ENCODE results near the gene RLF.

The RLF gene

GRCh38 chr1:40239626-40240025 is 78.4 kb downstream of the RLF start:
- DNase-seq, result no peak

GRCh38 chr1:40240390-40240789 is 79.2 kb downstream of the RLF start:
- no peak for DNase-seq

GRCh38 chr1:40241362-40241761 is 80.2 kb downstream of the RLF start:
- DNase-seq, result no peak

- DNase-seq, result no peak
Observed at GRCh38 chr1:40243351-40243750, 82.2 kb downstream of the RLF start.

GRCh38 chr1:40244138-40244744 is 83.1 kb downstream of the RLF start:
- no peak for DNase-seq

- DNase-seq, result no peak
Observed at GRCh38 chr1:40245686-40246085, 84.5 kb downstream of the RLF start.

- no peak for DNase-seq
Observed at GRCh38 chr1:40247655-40248054, 86.5 kb downstream of the RLF start, which contains the start of gene TMCO2. TMCO2 (plus strand) TSS chr1:40247937; CDS start chr1:40247994, 57 bp downstream.

- DNase-seq, result no peak
Observed at GRCh38 chr1:40248412-40248811, 87.2 kb downstream of the RLF start.

GRCh38 chr1:40251456-40251855 is 90.3 kb downstream of the RLF start:
- no peak for DNase-seq

- no peak for DNase-seq
Observed at GRCh38 chr1:40252601-40253000, 91.4 kb downstream of the RLF start.

- DNase-seq, result no peak
Observed at GRCh38 chr1:40255231-40255630, 94.0 kb downstream of the RLF start.

GRCh38 chr1:40256401-40257084 is 95.4 kb downstream of the RLF start:
- DNase-seq, result no peak

GRCh38 chr1:40257313-40257687 is 96.1 kb downstream of the RLF start:
- peak in 1 of 2 donors; percentile 63 for DNase-seq

GRCh38 chr1:40257688-40258444 is 96.7 kb downstream of the RLF start, which contains the start of gene ZMPSTE24:
ZMPSTE24 (plus strand) TSS chr1:40258236; CDS start chr1:40258272, 36 bp downstream.
- peak; percentile 95 to 96 for DNase-seq

GRCh38 chr1:40258445-40258769 is 97.2 kb downstream of the RLF start:
- no peak for DNase-seq

- no peak for DNase-seq
Observed at GRCh38 chr1:40264354-40264781, 103.2 kb downstream of the RLF start.

- no peak for DNase-seq
Observed at GRCh38 chr1:40265298-40265697, 104.1 kb downstream of the RLF start.

- no peak for DNase-seq
Observed at GRCh38 chr1:40265919-40266318, 104.7 kb downstream of the RLF start.

- no peak for DNase-seq
Observed at GRCh38 chr1:40266786-40267535, 105.8 kb downstream of the RLF start.

GRCh38 chr1:40267767-40268187 is 106.6 kb downstream of the RLF start:
- no peak for DNase-seq

- DNase-seq, result no peak
Observed at GRCh38 chr1:40268211-40268610, 107.0 kb downstream of the RLF start.

- DNase-seq, result no peak
Observed at GRCh38 chr1:40270152-40270834, 109.1 kb downstream of the RLF start.

Measured in hippocampal formation (tissue), 2 donors.